Mesendoderm (in vitro differentiated cells): Measurements from ENCODE around the gene BAHCC1.

Experiments used
- DNase-seq: peaks from one replicate; pipeline ENCODE4 v3.0.0; 2013
- H2AK5ac ChIP-seq: 2 replicates; pipeline ENCODE4 v1.6.1; 2013; ENCODE audit warnings: low read length, inconsistent platforms
- H2BK120ac ChIP-seq: 2 replicates; pipeline ENCODE4 v1.6.1; 2013; ENCODE audit warnings: low read depth, mild to moderate bottlenecking, low read length, moderate library complexity, mixed read lengths
- H2BK15ac ChIP-seq: replicated peaks from 2 replicates; pipeline ENCODE4 v1.6.1; 2013; ENCODE audit warnings: low read depth, mild to moderate bottlenecking, moderate library complexity
- H2BK5ac ChIP-seq: 2 replicates; pipeline ENCODE4 v1.6.1; 2013; ENCODE audit warnings: low read length, inconsistent platforms
- H3K18ac ChIP-seq: 2 replicates; pipeline ENCODE4 v1.6.1; 2013; ENCODE audit warnings: mild to moderate bottlenecking, low read length, mixed read lengths
- H3K23ac ChIP-seq: one replicate; pipeline ENCODE4 v1.6.1; 2013; ENCODE audit warnings: low read length
- H3K27ac ChIP-seq: 2 replicates; pipeline ENCODE4 v1.5.1; 2013; ENCODE audit warnings: low read depth, mild to moderate bottlenecking, inconsistent platforms, low read length, moderate library complexity
- H3K27me3 ChIP-seq: 2 replicates; pipeline ENCODE4 v1.6.1; 2013; ENCODE audit warnings: low read length, control low read depth, mild to moderate bottlenecking, inconsistent platforms; ENCODE audit not compliant: insufficient read depth, poor library complexity
- H3K36me3 ChIP-seq: 2 replicates; pipeline ENCODE4 v1.6.1; 2013; ENCODE audit warnings: low read length, inconsistent platforms; ENCODE audit not compliant: control insufficient read depth, insufficient read depth
- H3K4ac ChIP-seq: one replicate; pipeline ENCODE4 v1.6.1; 2013; ENCODE audit warnings: low read depth, mild to moderate bottlenecking, low read length, moderate library complexity
- H3K4me1 ChIP-seq: 2 replicates; pipeline ENCODE4 v1.6.1; 2013; ENCODE audit warnings: low read depth, low read length, inconsistent platforms; ENCODE audit not compliant: control insufficient read depth
- H3K4me2 ChIP-seq: 2 replicates; pipeline ENCODE4 v1.6.1; 2013; ENCODE audit warnings: low read length
- H3K4me3 ChIP-seq: 2 replicates; pipeline ENCODE4 v1.5.1; 2013; ENCODE audit warnings: mild to moderate bottlenecking, low read length
- H3K56ac ChIP-seq: one replicate; pipeline ENCODE4 v1.6.1; 2013; ENCODE audit warnings: low read length
- H3K79me1 ChIP-seq: 2 replicates; pipeline ENCODE4 v1.6.1; 2013; ENCODE audit warnings: low read length, inconsistent platforms
- H3K79me2 ChIP-seq: 2 replicates; pipeline ENCODE4 v1.6.1; 2013; ENCODE audit warnings: mild to moderate bottlenecking, low read length; ENCODE audit not compliant: control insufficient read depth, insufficient read depth
- H3K9ac ChIP-seq: 2 replicates; pipeline ENCODE4 v1.6.1; 2013; ENCODE audit warnings: low read length, inconsistent platforms
- H4K5ac ChIP-seq: one replicate; pipeline ENCODE4 v1.6.1; 2013; ENCODE audit warnings: low read length
- H4K8ac ChIP-seq: one replicate; pipeline ENCODE4 v1.6.1; 2013; ENCODE audit warnings: low read depth, mild to moderate bottlenecking, control low read depth, low read length, moderate library complexity
- WGBS: extraction: QIAGEN DNeasy Blood & Tissue Kit; methylation state at CpG from one replicate; pipeline ENCODE4 v1.1.7; 2013; ENCODE audit warnings: low lambda C conversion rate, missing lambda C conversion rate; ENCODE audit not compliant: insufficient coverage; ENCODE audit errors: extremely low coverage; 5-methylcytosine and 5-hydroxymethylcytosine counted together

BAHCC1 gene

GRCh38 chr17:81484195-81484979, 89.1 kb downstream of the BAHCC1 start:
- peak overlapping the region; percentile 88 for H3K9ac ChIP-seq
- no peak overlapping the region for H3K4ac ChIP-seq

DNA sequence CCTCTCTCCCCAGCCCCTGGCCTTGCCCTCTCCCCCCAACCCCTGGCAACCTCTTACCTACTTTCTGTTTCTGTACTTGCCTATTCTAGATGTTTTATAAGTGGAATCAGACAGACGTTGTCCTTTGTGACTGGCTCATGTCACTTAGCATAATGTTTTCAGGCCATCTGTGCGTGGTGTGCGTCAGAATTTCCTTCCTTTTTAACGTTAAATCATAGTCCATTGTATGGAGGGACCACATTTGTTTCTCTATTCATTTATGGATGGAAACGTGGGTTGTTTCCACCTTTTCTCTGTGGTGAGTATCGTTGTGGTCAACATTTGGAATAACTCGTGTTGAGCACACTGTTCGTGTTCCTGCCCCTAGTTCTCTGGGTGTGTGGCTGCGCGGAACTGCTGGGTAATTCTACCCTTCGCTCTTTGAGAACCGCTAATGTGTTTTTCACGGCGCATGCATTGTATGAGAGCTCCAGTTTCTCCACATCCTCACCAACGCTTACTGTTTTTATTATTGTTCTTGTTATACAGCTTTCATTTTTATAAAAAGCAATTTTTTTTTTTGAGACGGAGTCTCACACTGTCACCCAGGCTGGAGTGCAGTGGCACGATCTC, 91.0 kb downstream of the BAHCC1 start:
- Histone ChIP-seq H4K5ac (no peak overlapping the region), H3K79me1 (no peaks in the 10 kb centered on the region), H3K9ac (no peak overlapping the region), H3K27ac (no peak overlapping the region), H3K4me2 (no peak overlapping the region), H3K4ac (no peak overlapping the region), H2BK120ac (no peak overlapping the region), H3K36me3 (no peaks in the 10 kb centered on the region), H3K56ac (no peak overlapping the region), H2BK15ac (no peak overlapping the region), H3K79me2 (no peaks in the 10 kb centered on the region), H3K18ac (no peak overlapping the region), H3K27me3 (no peaks in the 10 kb centered on the region), H3K4me3 (no peak overlapping the region), H4K8ac (no peak overlapping the region), H3K23ac (no peak overlapping the region), H3K4me1 (no peaks in the 10 kb centered on the region), H2AK5ac (no peak overlapping the region), H2BK5ac (no peak overlapping the region)
- no peak for DNase-seq
- WGBS: no CpG with 5 or more reads among the region's 17 CpGs

More at GRCh38 chr17:81484195-81484979, 89.1 kb downstream of the BAHCC1 start:
- no peaks in the 10 kb centered on the region for H3K4me1 ChIP-seq
- peak overlapping the region; percentile 94 for H3K56ac ChIP-seq
- peak overlapping the region; percentile 94 for H3K23ac ChIP-seq
- WGBS: no CpG with 5 or more reads among the region's 60 CpGs
- no peak overlapping the region for H2BK120ac ChIP-seq
- no peaks in the 10 kb centered on the region for H3K36me3 ChIP-seq
- no peaks in the 10 kb centered on the region for H3K27me3 ChIP-seq
- no peak overlapping the region for H2BK15ac ChIP-seq
- H3K79me2 ChIP-seq: no peaks in the 10 kb centered on the region
- peak overlapping the region; percentile 35 for H3K4me3 ChIP-seq
- no peak overlapping the region for H2BK5ac ChIP-seq
- no peak overlapping the region for H4K5ac ChIP-seq
- H3K18ac ChIP-seq: peak overlapping the region; percentile 9
- no peak overlapping the region for H2AK5ac ChIP-seq
- H4K8ac ChIP-seq: no peak overlapping the region
- no peak overlapping the region for H3K27ac ChIP-seq
- no peaks in the 10 kb centered on the region for H3K79me1 ChIP-seq
- H3K4me2 ChIP-seq: peak overlapping the region; percentile 94
- DNase-seq: peak; percentile 93

DNA sequence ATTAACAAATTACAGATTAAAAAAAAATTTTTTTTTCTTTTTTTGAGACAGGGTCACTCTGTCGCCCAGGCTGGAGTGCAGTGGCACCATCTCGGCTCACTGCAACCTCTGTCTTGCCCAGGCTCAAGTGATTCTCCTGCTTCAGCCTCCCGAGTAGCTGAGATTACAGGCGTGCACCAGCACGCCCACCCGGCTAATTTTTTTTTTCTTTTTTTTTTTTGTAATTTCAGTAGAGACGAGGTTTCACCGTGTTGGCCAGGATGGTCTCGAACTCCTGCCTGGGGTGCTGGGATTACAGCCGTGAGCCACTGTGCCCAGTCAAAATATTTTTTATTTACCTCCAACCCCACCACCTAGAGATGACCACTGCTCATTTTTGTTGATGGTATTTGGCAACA, 91.8 kb downstream of the BAHCC1 start:
- peak overlapping the region; percentile 84 for H3K56ac ChIP-seq
- no peaks in the 10 kb centered on the region for H3K79me2 ChIP-seq
- no peak overlapping the region for H3K18ac ChIP-seq
- H3K27ac ChIP-seq: no peak overlapping the region
- no peak overlapping the region for H2AK5ac ChIP-seq
- H3K27me3 ChIP-seq: no peaks in the 10 kb centered on the region
- H3K23ac ChIP-seq: no peak overlapping the region
- H2BK120ac ChIP-seq: no peak overlapping the region
- H4K5ac ChIP-seq: no peak overlapping the region
- WGBS: no CpG with 5 or more reads among the region's 10 CpGs
- H2BK5ac ChIP-seq: no peak overlapping the region
- no peak overlapping the region for H3K4ac ChIP-seq
- no peaks in the 10 kb centered on the region for H3K36me3 ChIP-seq
- H2BK15ac ChIP-seq: no peak overlapping the region
- peak overlapping the region; percentile 30 for H4K8ac ChIP-seq
- peak overlapping the region; percentile 68 for H3K9ac ChIP-seq
- no peak overlapping the region for H3K4me3 ChIP-seq
- H3K79me1 ChIP-seq: no peaks in the 10 kb centered on the region
- no peaks in the 10 kb centered on the region for H3K4me1 ChIP-seq
- DNase-seq: no peak
- no peak overlapping the region for H3K4me2 ChIP-seq

DNA sequence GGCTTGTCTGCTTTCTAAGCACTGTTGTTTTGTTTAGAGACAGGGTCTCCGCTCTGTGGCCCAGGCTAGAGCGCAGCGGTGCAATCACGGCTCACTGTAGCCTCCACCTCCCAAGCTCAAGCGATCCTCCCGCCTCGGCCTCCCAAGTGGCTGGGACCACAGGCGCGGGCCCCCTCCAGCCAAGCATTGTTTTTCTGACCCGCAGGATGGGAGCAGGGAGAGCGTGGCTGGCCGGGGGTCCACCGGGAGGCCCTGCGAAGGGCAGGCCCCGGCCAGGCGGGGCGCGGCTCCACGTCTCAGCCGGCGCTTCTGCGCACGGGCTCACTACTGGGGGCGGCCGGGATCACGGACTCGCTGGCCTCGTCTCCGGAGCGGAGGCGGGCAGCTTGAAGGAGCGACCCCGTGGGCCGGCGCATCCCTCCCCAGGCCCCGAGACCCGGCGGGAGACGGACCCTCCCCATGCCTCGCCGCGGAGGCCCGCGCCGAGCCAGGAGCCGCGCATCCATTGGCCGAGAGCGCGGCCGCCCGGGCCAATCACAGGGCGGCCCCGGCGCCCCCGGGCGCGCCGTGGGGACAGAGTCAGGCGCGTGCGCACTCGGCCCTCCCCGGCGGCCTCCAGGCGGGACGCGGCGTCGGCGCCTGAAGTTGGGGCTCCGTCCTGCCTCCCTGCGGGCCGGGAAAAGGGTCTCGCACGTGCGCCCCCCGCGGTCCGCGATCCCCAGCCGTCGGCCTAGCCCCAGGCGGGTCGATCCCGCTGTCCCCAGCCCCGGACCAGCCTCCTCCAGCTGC, 92.4 kb downstream of the BAHCC1 start:
- no peak overlapping the region for H3K23ac ChIP-seq
- H3K79me1 ChIP-seq: no peaks in the 10 kb centered on the region
- no CpG with 5 or more reads among the region's 87 CpGs for WGBS
- peak overlapping the region; percentile 94 for H4K8ac ChIP-seq
- H3K4me3 ChIP-seq: no peak overlapping the region
- peak overlapping the region; percentile 85 for H3K56ac ChIP-seq
- H2AK5ac ChIP-seq: no peak overlapping the region
- peak overlapping the region; percentile 75 for H3K9ac ChIP-seq
- no peaks in the 10 kb centered on the region for H3K79me2 ChIP-seq
- peak overlapping the region; percentile 89 for H3K18ac ChIP-seq
- no peak overlapping the region for H4K5ac ChIP-seq
- no peaks in the 10 kb centered on the region for H3K27me3 ChIP-seq
- H3K4me2 ChIP-seq: peak overlapping the region; percentile 60
- H2BK120ac ChIP-seq: peak overlapping the region; percentile 11
- H2BK15ac ChIP-seq: no peak overlapping the region
- DNase-seq: peak; percentile 75
- no peaks in the 10 kb centered on the region for H3K4me1 ChIP-seq
- peak overlapping the region; percentile 27 for H3K27ac ChIP-seq
- H3K36me3 ChIP-seq: no peaks in the 10 kb centered on the region
- H3K4ac ChIP-seq: peak overlapping the region; percentile 49
- no peak overlapping the region for H2BK5ac ChIP-seq

- WGBS: no CpG with 5 or more reads among the region's 52 CpGs
- Histone ChIP-seq H3K4me3 (no peak overlapping the region), H3K79me1 (no peaks in the 10 kb centered on the region), H3K27me3 (no peaks in the 10 kb centered on the region), H3K9ac (peak overlapping the region; percentile 75), H2BK5ac (no peak overlapping the region), H3K23ac (no peak overlapping the region), H2BK120ac (no peak overlapping the region), H3K18ac (peak overlapping the region; percentile 89), H3K4me2 (peak overlapping the region; percentile 60), H3K79me2 (no peaks in the 10 kb centered on the region), H4K8ac (peak overlapping the region; percentile 94), H3K27ac (peak overlapping the region; percentile 27), H2BK15ac (no peak overlapping the region), H4K5ac (no peak overlapping the region), H3K4ac (peak overlapping the region; percentile 49), H2AK5ac (no peak overlapping the region), H3K56ac (peak overlapping the region; percentile 85), H3K36me3 (no peaks in the 10 kb centered on the region), H3K4me1 (no peaks in the 10 kb centered on the region)
- no peak for DNase-seq
Measured at GRCh38 chr17:81488276-81488860, 93.1 kb downstream of the BAHCC1 start.
